Ovary (tissue), 9 donors: Measurements from ENCODE around the gene DNER. TPM values are rescaled to one million over a fixed set of nuclear protein-coding genes. Genes with fewer than 3 reads are reported as not detected.
A peak's percentile ranks its signal among the peaks of the same experiment; 100 is the strongest.

Source experiments
- DNase-seq, 5 donors: peaks; one replicate each; pipeline ENCODE4 v3.0.0-alpha.2; 2019 to 2020
- H3K27ac ChIP-seq, 2 donors: fragments of 200-600 bp; one replicate each; pipeline versions ENCODE4 v1.5.1 to v1.8.0; 2019 to 2022
- H3K27me3 ChIP-seq: fragments of 200-600 bp; one replicate; pipeline ENCODE4 v1.8.0; 2022
- H3K36me3 ChIP-seq: fragments of 200-600 bp; sonication (generic); one replicate; pipeline ENCODE4 v1.5.1; 2019
- H3K4me1 ChIP-seq: one replicate; pipeline ENCODE4 v1.8.1; 2013; ENCODE audit warnings: mild to moderate bottlenecking, moderate library complexity; ENCODE audit not compliant: insufficient read depth
- H3K4me3 ChIP-seq: fragments of 200-600 bp; sonication (generic); one replicate; pipeline ENCODE4 v1.5.1; 2017
- H3K9me3 ChIP-seq, 2 donors: fragments of 200-600 bp in 1 of 2; sonication (generic) in 1 of 2; one replicate each; pipeline versions ENCODE4 v1.5.1 to v1.8.1; 2013 to 2019; ENCODE audit warnings: mild to moderate bottlenecking in 1 of 2, moderate library complexity in 1 of 2
- EP300 ChIP-seq: sonication (generic); formaldehyde crosslinking; IDR thresholded peaks from one replicate; pipeline ENCODE4 v1.6.1; 2017; ENCODE audit warnings: antibody characterized with exemption
- POLR2A ChIP-seq: fragments of 450-650 bp; IDR thresholded peaks from one replicate; pipeline ENCODE4 v1.6.1; 2017; ENCODE audit warnings: antibody characterized with exemption, mild to moderate bottlenecking, moderate library complexity
- WGBS, 3 donors: extraction: QIAGEN DNeasy Blood & Tissue Kit in 1 of 3; methylation state at CpG; one replicate each; pipeline versions ENCODE4 v1.1.5 to v1.1.7; 2013 to 2017; 5-methylcytosine and 5-hydroxymethylcytosine counted together
- intact Hi-C, 4 donors: fragments of 100-400 bp; cut with DNase I; formaldehyde crosslinking; loops; one replicate each; pipeline versions ENCODE4 v1.11.0 to v1.15.1; 2022 to 2023
- polyA plus RNA-seq, 2 donors: library from polyadenylated mRNA; stranded (reverse); fragments of 200-250 nt in 1 of 2; fragments of 350-450 nt in 1 of 2; fragmentation: Illumina TruSeq in 1 of 2; extraction: RNeasy Lipid Tissue Mini Kit (QIAGEN cat#74804) in 1 of 2; gene quantifications; one replicate each; pipeline ENCODE4 v1.2.3, GENCODE V29; 2013 to 2014
- total RNA-seq, 7 donors: library from RNA; depleted of rRNA in 2 of 7; stranded (reverse); fragments of >200 nt in 2 of 7; fragmentation: NEBNext Ultra II Directional in 3 of 7; extraction: Animal tissue kit (Norgen Biotek cat#: 25700) in 3 of 7; gene quantifications; one replicate each; pipeline versions ENCODE4 v1.1.0 to v1.2.4, GENCODE V29; 2016 to 2023
- TF ChIP-seq, protein P1 (sequence below), 3 donors: fragments of 450-650 bp in 2 of 3; fragments of 200-600 bp in 1 of 3; IDR thresholded peaks; one replicate each; pipeline versions ENCODE4 v1.5.1 to v1.8.0; 2016 to 2022; ENCODE audit warnings: antibody characterized with exemption in 3 of 3, mild to moderate bottlenecking in 1 of 3
- donor health status: DM: no; HTN: no; CAD: no; lungs with moderate emphysema.
- donor health status: DM: no; HTN: no; CAD: no.
- donor health status: Bipolar disorder and iron deficiency.
- donor health status: DM: yes; HTN: yes; CAD: no.
- donor health status: DM: no; HTN: no; CAD: no.
- donor health status: DM: yes; HTN: yes; CAD: no.

The DNER gene
- total and polyA plus RNA-seq, 9 donors, result 0.17 to 2.7 (median 1.2) TPM; not detected in 1

DNA sequence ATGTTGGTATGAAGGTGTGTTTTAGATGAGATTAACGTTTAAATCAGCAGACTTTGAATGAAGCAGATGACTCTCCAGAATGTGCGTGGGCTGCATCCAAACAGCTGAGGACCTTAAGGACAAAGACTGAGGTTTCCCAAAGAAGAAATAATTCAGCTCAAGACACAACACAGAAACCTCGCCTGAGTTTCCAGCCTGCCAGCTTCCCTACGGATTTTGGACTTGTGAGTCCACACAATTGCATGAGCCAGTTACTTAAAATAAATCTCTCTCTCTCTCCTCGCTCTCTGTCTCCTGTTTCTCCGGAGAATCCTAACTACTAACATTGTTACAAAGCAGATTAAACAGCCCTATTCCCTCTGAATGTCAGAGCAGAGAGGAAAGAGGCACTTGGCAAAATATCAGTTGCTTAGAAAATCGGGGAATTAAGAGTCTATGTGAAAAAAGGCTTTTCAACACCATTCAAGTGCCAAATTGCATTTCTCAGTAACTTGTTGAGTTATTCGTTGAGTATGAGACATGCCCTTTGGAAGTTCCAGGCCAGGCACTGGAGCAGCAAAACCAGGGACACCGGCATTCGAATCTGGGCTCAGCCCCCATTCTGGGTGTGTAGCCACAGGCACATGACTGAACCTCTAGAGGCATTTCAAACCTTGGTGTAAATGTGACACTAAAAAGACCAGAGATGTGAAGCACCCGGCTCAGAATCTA lies 268.7 kb downstream of the DNER start:
- DNase-seq, result peak; percentile 42 to 66 (median 61)
- Histone ChIP-seq H3K9me3 (no peaks in the 10 kb centered on the region), H3K4me3 (no peak overlapping the region), H3K36me3 (no peaks in the 10 kb centered on the region), H3K4me1 (peaks cover 9% of the 10 kb centered on the region), H3K27ac (peak overlapping the region; percentile 61 to 78), H3K27me3 (no peaks in the 10 kb centered on the region)
- WGBS, 3 donors, result 7 to 13% (median 13%) methylated on average over 11 of the region's 11 CpGs
- TF ChIP-seq EP300, result no peak
- TF ChIP-seq POLR2A, result no peak
- TF ChIP-seq, protein P1, sequence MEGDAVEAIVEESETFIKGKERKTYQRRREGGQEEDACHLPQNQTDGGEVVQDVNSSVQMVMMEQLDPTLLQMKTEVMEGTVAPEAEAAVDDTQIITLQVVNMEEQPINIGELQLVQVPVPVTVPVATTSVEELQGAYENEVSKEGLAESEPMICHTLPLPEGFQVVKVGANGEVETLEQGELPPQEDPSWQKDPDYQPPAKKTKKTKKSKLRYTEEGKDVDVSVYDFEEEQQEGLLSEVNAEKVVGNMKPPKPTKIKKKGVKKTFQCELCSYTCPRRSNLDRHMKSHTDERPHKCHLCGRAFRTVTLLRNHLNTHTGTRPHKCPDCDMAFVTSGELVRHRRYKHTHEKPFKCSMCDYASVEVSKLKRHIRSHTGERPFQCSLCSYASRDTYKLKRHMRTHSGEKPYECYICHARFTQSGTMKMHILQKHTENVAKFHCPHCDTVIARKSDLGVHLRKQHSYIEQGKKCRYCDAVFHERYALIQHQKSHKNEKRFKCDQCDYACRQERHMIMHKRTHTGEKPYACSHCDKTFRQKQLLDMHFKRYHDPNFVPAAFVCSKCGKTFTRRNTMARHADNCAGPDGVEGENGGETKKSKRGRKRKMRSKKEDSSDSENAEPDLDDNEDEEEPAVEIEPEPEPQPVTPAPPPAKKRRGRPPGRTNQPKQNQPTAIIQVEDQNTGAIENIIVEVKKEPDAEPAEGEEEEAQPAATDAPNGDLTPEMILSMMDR (IDR thresholded peaks at IDR 0.05), result no peak
- intact Hi-C loops, result no loop called here

DNA sequence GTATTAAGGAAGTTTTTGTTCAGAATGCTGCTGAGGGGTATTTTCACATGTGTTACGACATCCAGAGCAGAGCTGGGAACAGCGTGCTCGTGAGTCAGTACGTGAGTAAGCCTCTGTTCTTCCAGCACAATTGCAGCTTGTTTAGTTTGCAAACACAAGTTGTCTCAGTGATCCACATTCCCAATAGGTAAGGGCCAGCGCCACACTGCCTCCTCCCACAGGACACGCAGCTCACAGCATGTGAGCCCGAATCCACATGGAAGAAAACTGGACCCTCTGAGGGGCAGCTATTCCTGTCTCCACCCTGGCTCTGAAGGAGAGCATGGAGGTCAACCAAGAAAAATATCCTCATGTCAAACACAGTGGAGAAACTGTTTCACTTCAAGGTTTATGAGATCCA lies 269.3 kb downstream of the DNER start:
- TF ChIP-seq POLR2A, result peak; percentile 64
- TF ChIP-seq, protein P1 (IDR thresholded peaks at IDR 0.05), result peak in 2 of 3 donors; percentile 17 to 32
- TF ChIP-seq EP300, result peak; percentile 22
- H3K4me1 ChIP-seq, result peaks cover 9% of the 10 kb centered on the region
- peak overlapping the region; percentile 61 to 78 for H3K27ac ChIP-seq
- no peaks in the 10 kb centered on the region for H3K36me3 ChIP-seq
- peak; percentile 49 to 86 (median 72) for DNase-seq
- H3K9me3 ChIP-seq, result no peaks in the 10 kb centered on the region
- WGBS, 3 donors, result 10 to 30% (median 16%) methylated on average over 7 of the region's 7 CpGs
- no peaks in the 10 kb centered on the region for H3K27me3 ChIP-seq
- intact Hi-C loops, result no loop called here
- H3K4me3 ChIP-seq, result no peak overlapping the region

DNA sequence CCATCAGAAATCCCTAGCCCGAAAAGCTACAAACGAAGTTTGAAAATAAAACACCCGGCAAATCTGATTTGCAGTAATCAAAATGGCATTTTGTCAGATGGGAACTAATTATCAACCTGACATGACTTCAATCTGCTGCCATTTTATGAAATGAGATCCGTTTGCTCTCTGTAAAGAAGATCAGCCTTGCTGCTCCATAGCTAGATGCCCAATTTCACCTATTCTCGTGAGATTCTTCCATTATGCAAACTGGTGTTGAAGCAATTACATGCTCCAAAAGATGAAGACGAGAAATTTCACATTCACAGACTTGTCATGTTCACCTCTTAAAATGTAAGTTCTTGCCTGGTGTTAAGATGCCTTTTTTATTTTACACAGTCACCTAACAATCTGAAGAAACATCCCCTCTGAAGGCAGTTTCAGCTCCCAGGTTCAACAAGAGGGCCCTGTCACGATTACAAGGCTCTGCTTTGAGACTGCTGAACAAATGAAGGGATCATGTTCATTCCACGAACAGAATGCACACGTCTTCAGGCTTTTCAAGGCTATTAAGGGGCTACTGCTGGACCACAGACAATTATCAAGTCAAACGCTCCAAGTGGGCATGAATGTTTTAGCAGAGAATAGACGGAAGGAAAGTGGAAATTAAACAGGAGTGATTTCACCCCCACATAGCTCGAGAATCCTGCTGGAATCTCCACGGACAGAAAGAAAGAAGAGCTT lies 270.6 kb downstream of the DNER start:
- Histone ChIP-seq H3K9me3 (no peaks in the 10 kb centered on the region), H3K27me3 (no peaks in the 10 kb centered on the region), H3K36me3 (no peaks in the 10 kb centered on the region), H3K27ac (peak overlapping the region; percentile 61 to 78), H3K4me3 (no peak overlapping the region), H3K4me1 (peaks cover 9% of the 10 kb centered on the region)
- no peak for TF ChIP-seq EP300
- TF ChIP-seq, protein P1 (IDR thresholded peaks at IDR 0.05), result no peak
- no peak for TF ChIP-seq POLR2A
- WGBS, 3 donors, result 62 to 64% (median 63%) methylated on average over 13 of the region's 13 CpGs
- DNase-seq, result no peak
- intact Hi-C loops, result loop anchor here in 1 of 4 donors (5.0 kb wide), 1 partner anchor 144 kb away; no protein-coding TSS in a partner anchor

DNA sequence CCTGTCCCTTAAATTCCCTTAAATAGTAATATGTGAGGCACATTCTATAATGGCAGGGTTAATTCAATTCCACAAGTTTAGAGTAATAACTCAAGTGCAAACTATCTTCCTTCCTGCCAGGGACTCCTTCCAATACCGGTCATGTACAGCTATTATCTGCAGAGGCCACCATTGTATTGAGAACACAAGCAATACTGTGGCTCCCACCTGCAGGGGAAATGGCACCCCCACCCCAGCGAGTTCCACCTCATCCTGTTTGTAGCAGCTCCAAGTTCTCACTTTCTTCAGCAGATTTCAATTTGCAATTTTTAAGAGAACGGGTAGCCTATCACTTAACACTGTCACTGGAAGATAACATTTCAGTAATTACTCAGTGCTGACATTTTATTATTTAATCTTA lies 271.2 kb downstream of the DNER start:
- H3K9me3 ChIP-seq, result no peaks in the 10 kb centered on the region
- no peak overlapping the region for H3K4me3 ChIP-seq
- no peaks in the 10 kb centered on the region for H3K36me3 ChIP-seq
- DNase-seq, result no peak
- no peaks in the 10 kb centered on the region for H3K27me3 ChIP-seq
- H3K4me1 ChIP-seq, result peaks cover 9% of the 10 kb centered on the region
- 77 to 82% (median 77%) methylated on average over 3 of the region's 3 CpGs for WGBS, 3 donors
- intact Hi-C loops, result loop anchor here in 1 of 4 donors (5.0 kb wide), 1 partner anchor 144 kb away; no protein-coding TSS in a partner anchor
- TF ChIP-seq EP300 (no peak), POLR2A (no peak)
- TF ChIP-seq, protein P1 (IDR thresholded peaks at IDR 0.05), result no peak
- H3K27ac ChIP-seq, result no peak overlapping the region
